Measurements from ENCODE around the gene ABCA3.

The ABCA3 gene

GRCh38 chr16:2235695-2236336 is 104.7 kb downstream of the ABCA3 start:
- no peak for DNase-seq (ENCODE audit: low read depth in 2 of 2, low spot score in 1 of 2)

DNA sequence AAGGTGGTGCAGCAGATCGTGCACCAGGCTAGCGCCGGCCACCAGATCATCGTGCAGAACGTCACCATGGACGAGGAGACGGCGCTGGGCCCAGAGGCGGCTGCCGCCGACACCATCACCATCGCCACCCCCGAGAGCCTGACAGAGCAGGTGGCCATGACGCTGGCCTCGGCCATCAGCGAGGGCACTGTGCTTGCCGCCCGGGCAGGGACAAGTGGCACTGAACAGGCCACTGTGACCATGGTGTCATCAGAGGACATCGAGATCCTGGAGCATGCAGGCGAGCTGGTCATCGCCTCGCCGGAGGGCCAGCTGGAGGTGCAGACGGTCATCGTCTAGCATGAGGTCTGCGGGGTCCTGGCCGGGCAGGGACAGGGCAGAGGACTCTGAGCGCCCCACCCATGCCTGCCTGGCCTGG is 105.3 kb downstream of the ABCA3 start:
- DNase-seq (ENCODE audit: low read depth in 2 of 2, low spot score in 1 of 2): no peak

DNA sequence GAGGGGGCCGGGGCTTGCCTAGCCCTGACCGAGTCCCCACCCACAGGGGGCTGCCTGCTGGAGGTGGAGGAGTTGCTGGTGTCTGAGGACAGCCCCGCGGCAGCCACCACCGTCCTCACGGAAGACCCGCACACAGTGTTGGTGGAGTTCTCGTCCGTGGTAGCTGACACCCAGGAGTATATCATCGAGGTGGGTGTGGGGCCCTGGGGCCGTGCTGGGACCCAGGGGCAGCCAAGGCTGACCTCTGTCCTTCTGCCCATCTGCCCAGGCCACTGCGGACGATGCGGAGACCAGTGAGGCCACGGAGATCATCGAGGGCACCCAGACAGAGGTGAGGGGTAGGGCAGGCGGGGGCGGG is 105.7 kb downstream of the ABCA3 start:
- no peak for DNase-seq (ENCODE audit: low read depth in 2 of 2, low spot score in 1 of 2)

- DNase-seq (ENCODE audit: low read depth in 2 of 2, low spot score in 1 of 2): no peak
Measured at GRCh38 chr16:2233872-2234812, 106.4 kb downstream of the ABCA3 start.

DNA sequence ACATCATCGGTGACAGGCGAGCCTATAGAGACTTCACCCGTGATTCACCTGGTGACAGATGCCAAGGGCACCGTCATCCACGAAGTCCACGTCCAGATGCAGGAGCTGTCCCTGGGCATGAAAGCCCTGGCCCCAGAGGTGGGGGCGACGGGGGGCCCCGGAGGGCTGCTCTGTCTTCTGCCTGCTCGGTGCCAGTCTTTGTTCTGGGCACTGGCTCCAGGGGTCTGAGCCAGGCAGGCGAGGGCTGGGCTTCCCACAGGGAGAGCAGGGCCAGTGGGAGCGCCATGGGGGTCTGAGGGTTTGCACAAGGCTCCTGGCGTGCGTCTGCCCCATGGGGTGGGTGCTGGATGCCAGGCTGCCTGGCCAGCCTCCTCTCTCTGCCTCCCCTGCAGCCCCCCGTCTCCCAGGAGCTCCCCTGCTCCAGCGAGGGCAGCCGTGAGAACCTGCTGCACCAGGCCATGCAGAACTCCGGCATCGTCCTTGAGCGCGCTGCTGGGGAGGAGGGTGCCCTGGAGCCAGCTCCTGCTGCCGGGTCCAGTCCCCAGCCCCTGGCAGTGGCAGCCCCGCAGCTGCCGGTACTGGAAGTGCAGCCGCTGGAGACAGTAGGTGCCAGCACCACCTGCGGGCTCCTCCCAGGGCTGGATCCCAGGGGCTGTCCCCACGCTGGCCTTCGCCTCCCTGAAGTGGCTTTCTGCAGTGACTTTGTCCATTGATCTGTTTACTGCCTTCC is 107.3 kb downstream of the ABCA3 start:
- DNase-seq (ENCODE audit: low read depth in 2 of 2, low spot score in 1 of 2): no peak

GRCh38 chr16:2232094-2232990 is 108.2 kb downstream of the ABCA3 start:
- no peak for DNase-seq (ENCODE audit: low read depth in 2 of 2, low spot score in 1 of 2)

- DNase-seq (ENCODE audit: low read depth in 2 of 2, low spot score in 1 of 2): no peak
Measured at GRCh38 chr16:2231016-2231931, 109.3 kb downstream of the ABCA3 start.

GRCh38 chr16:2230376-2230775 is 110.2 kb downstream of the ABCA3 start:
- DNase-seq (ENCODE audit: low read depth in 2 of 2, low spot score in 1 of 2): no peak

GRCh38 chr16:2229632-2230250 is 110.8 kb downstream of the ABCA3 start:
- DNase-seq (ENCODE audit: low read depth in 2 of 2, low spot score in 1 of 2): no peak

DNA sequence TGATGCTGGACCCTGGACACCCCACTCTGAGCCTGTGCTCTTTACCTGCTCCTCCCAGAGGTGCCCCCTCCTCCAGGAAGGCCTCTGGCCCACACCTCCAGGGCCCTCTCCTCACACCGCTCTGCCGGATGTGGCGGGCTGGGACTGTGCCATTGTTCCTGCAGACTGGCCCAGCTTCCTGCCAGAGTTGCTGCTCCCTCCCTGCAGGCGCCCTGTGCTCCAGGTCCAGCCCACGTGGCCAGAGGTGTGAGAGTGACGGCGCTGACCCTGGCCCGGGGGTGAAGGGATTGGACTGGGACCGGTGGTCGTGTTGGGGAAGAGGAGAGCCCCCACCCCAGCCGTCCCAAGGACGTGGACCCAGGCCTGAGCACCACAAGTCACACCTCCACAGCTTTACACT is 111.4 kb downstream of the ABCA3 start:
- DNase-seq (ENCODE audit: low read depth in 2 of 2, low spot score in 1 of 2): no peak

GRCh38 chr16:2228161-2228824 is 112.2 kb downstream of the ABCA3 start:
- DNase-seq (ENCODE audit: low read depth in 2 of 2, low spot score in 1 of 2): no peak

DNA sequence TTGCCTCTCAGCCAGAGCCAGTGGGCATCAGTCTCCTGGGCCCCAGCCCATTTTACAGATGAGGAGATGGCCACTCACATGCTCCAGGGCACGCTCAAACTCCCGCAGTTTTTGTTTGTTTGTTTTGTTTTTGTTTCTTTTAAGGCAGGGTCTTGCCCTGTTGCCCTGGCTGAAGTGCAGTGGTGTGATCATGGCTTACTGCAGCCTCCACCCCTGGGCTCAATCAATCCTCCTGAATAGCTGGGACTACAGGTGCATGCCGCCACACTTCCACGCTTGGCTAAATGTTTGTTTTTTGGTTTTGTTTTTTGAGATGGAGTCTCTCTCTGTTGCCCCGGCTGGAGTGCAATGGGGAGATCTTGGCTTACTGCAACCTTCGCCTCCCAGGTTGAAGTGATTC is 113.6 kb downstream of the ABCA3 start:
- no peak for DNase-seq (ENCODE audit: low read depth in 2 of 2, low spot score in 1 of 2)

DNA sequence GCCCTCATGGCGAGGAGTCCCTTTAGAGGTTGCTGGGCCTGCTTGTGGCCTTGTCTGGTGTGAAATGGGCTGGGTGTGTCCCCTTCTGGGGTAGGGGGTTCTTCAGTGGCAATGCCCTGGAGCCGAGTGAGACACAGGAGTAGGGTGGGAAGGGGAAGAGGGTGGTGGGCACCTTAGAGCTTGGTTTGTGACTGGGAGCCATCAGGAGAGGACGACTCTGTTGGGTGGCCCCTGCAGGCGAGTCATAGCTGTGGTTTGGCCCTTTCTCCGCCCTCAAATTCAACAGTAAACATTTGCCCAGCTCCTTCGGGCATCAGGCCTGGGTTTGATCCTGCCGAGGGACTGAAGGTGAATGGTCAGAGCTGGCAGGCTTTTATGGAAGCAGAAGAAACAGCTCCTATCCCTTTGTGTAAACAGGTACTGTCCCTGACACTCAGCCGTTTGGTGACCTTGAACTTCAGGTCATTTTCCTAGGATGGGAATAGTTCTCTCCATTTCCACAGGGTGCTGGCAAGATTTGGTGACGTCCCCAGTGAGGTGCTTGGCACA is 114.2 kb downstream of the ABCA3 start:
- DNase-seq (ENCODE audit: low read depth in 2 of 2, low spot score in 1 of 2): no peak
